Lower leg skin (tissue), 3 donors: ENCODE data around the gene CEP57.

ENCODE experiments used
- CTCF ChIP-seq, 3 donors: fragments of 450-650 bp; IDR thresholded peaks; one replicate each; pipeline ENCODE4 v1.5.1; 2016; ENCODE audit warnings: antibody characterized with exemption in 3 of 3, mild to moderate bottlenecking in 3 of 3, moderate library complexity in 2 of 3
- POLR2A ChIP-seq, 2 donors: fragments of 450-650 bp; IDR thresholded peaks; one replicate each; pipeline ENCODE4 v1.6.1; 2016 to 2017; ENCODE audit warnings: antibody characterized with exemption in 2 of 2, mild to moderate bottlenecking in 1 of 2, moderate library complexity in 1 of 2

GRCh38 chr11:95778699-95779098 lies 11.6 kb upstream of the CEP57 start:
- TF ChIP-seq CTCF (IDR thresholded peaks at IDR 0.05): no peak
- no peak for TF ChIP-seq POLR2A (IDR thresholded peaks at IDR 0.05)
